ENCODE measurements around the gene RPS3.

DNA sequence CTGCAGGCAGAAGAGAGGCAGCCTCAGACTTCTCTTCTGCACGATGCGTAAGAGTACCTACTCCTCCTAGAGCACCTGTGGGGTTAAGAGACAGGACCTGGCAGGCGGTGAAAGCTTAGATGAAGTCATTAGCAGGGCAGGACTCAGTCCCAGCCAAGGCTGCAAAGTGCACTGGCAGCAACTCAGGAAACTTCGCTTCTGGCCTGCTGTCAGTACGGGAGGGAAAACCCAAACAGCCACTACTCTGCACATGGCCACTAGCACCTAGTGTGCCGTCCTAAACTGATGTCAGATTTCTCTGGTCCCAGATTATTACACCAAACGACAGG lies 42.5 kb downstream of the RPS3 start:
- TF ChIP-seq KDM5B (IDR thresholded peaks at IDR 0.05; ENCODE audit: insufficient replicate concordance, low read depth, low read length) (no peak), TEAD4 (IDR thresholded peaks at IDR 0.05; ENCODE audit: low read length) (no peak), TEAD4 (CRISPR knock-in tag; IDR thresholded peaks at IDR 0.05; ENCODE audit: borderline replicate concordance) (no peak), ZNF766 (CRISPR knock-in tag; conservative IDR thresholded peaks at IDR 0.05) (no peak), RFX5 (IDR thresholded peaks at IDR 0.05; ENCODE audit: low read depth, low read length) (no peak), POLR2AphosphoS5 (IDR thresholded peaks at IDR 0.05; ENCODE audit: control insufficient read depth, insufficient read depth, low read depth, low read length) (no peak), NFE2 (IDR thresholded peaks at IDR 0.05; ENCODE audit: low read depth) (no peak), JUND (IDR thresholded peaks at IDR 0.05; ENCODE audit: borderline replicate concordance, low read depth, low read length) (no peak), JUND (tag; IDR thresholded peaks at IDR 0.05; ENCODE audit: borderline replicate concordance, low read depth, low read length) (no peak), NR4A1 (CRISPR knock-in tag; IDR thresholded peaks at IDR 0.05) (no peak), NR4A1 (tag; IDR thresholded peaks at IDR 0.05) (no peak), SMARCA4 (IDR thresholded peaks at IDR 0.05) (no peak), ATF1 (CRISPR knock-in tag; IDR thresholded peaks at IDR 0.05) (no peak), ATF1 (tag; IDR thresholded peaks at IDR 0.05) (no peak)
- TF ChIP-seq, protein P1, sequence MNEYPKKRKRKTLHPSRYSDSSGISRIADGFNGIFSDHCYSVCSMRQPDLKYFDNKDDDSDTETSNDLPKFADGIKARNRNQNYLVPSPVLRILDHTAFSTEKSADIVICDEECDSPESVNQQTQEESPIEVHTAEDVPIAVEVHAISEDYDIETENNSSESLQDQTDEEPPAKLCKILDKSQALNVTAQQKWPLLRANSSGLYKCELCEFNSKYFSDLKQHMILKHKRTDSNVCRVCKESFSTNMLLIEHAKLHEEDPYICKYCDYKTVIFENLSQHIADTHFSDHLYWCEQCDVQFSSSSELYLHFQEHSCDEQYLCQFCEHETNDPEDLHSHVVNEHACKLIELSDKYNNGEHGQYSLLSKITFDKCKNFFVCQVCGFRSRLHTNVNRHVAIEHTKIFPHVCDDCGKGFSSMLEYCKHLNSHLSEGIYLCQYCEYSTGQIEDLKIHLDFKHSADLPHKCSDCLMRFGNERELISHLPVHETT (CRISPR knock-in tag; conservative IDR thresholded peaks at IDR 0.05 in 1 of 2, IDR thresholded peaks at IDR 0.05 in 1 of 2), result no peak
- TF ChIP-seq, protein P2, sequence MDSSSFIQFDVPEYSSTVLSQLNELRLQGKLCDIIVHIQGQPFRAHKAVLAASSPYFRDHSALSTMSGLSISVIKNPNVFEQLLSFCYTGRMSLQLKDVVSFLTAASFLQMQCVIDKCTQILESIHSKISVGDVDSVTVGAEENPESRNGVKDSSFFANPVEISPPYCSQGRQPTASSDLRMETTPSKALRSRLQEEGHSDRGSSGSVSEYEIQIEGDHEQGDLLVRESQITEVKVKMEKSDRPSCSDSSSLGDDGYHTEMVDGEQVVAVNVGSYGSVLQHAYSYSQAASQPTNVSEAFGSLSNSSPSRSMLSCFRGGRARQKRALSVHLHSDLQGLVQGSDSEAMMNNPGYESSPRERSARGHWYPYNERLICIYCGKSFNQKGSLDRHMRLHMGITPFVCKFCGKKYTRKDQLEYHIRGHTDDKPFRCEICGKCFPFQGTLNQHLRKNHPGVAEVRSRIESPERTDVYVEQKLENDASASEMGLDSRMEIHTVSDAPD (CRISPR knock-in tag; IDR thresholded peaks at IDR 0.05), result no peak

Measured in K562 (cell line).